ENCODE results near the gene DQX1. TPM values are rescaled to one million over a fixed set of nuclear protein-coding genes. Genes with fewer than 3 reads are reported as not detected.

DQX1 gene
- total and polyA plus RNA-seq, 2 of the 8 experiments (the other 6 are each of a cell fraction or from before 2014, with no cell fraction given): 0.76 to 1.1 TPM

GRCh38 chr2:74526649-74527230, 709 bp upstream of the DQX1 start:
- H3K27ac ChIP-seq (ENCODE audit: low read depth, low read length): no peak overlapping the region
- no peak overlapping the region for H2AK5ac ChIP-seq (ENCODE audit: low read depth, low read length)
- H3K4me1 ChIP-seq (replicated peaks in 1 of 4; ENCODE audit: control insufficient read depth in 3 of 4, insufficient read depth in 4 of 4, low read length in 3 of 4): peaks cover 4 to 13% (median 6%) of the 10 kb centered on the region in 4 experiments; a peak in 6 of 7 replicates
- H4K8ac ChIP-seq (ENCODE audit: extremely low read depth, insufficient read depth, low read length): no peak overlapping the region
- no peak overlapping the region for H3K14ac ChIP-seq (ENCODE audit: insufficient read length)
- peaks cover 5 to 19% (median 13%) of the 10 kb centered on the region in 4 experiments; a peak in 6 of 8 replicates for H3K36me3 ChIP-seq (ENCODE audit: control insufficient read depth in 2 of 4, insufficient read depth in 4 of 4, low read length in 3 of 4)
- no peak overlapping the region for H2BK120ac ChIP-seq (replicated peaks; ENCODE audit: low read depth, low read length)
- H3K23ac ChIP-seq (ENCODE audit: insufficient read length): no peak overlapping the region
- FAIRE-seq (no peak), DNase-seq (ENCODE audit: low read depth in 1 of 2, low spot score in 2 of 2) (no peak)
- peaks cover 10% of the 10 kb centered on the region for H3K79me1 ChIP-seq (ENCODE audit: low read depth, low read length)
- H3K9ac ChIP-seq (replicated peaks in 1 of 4; ENCODE audit: extremely low read depth in 1 of 4, low read depth in 3 of 4, low read length in 3 of 4): no peak overlapping the region
- H3K27me3 ChIP-seq (replicated peaks in 1 of 4; ENCODE audit: control insufficient read depth in 3 of 4, extremely low read depth in 1 of 4, insufficient read depth in 3 of 4, low read length in 3 of 4): peaks cover 0 to 10% (median 3%) of the 10 kb centered on the region in 4 experiments; a peak in 4 of 7 replicates
- ChIA-PET POLR2A (ENCODE audit: partially characterized antibody) (interaction anchor here (0.6 to 1.6 kb wide), 10 partner anchors 9 to 44 kb away, joined by 3 to 6 read pairs (median 4); partner anchors contain the start of genes CCDC142, PCGF1, TLX2 and TTC31), CTCF (ENCODE audit: partially characterized antibody) (interaction anchor here (1.0 to 1.7 kb wide), 6 partner anchors 12 to 66 kb away, joined by 3 to 11 read pairs (median 4); no protein-coding TSS in a partner anchor)
- no peak overlapping the region for H4K5ac ChIP-seq (ENCODE audit: insufficient read length, low read depth, low read length)
- H4K91ac ChIP-seq (replicated peaks; ENCODE audit: insufficient read length, low read length): no peak overlapping the region
- H2AFZ ChIP-seq (ENCODE audit: low read length): no peak overlapping the region
- peaks cover 0 to 18% of the 10 kb centered on the region in 2 experiments; a peak in 2 of 4 replicates for H3K79me2 ChIP-seq (ENCODE audit: control insufficient read depth in 1 of 2, insufficient read depth in 2 of 2, low read length in 2 of 2)
- no peak overlapping the region for H2BK5ac ChIP-seq (ENCODE audit: low read depth, low read length)
- peaks cover 9% of the 10 kb centered on the region; the same call in 1 of the 2 replicates for H3K23me2 ChIP-seq (ENCODE audit: low read depth, low read length)
- H2BK12ac ChIP-seq (ENCODE audit: low read depth, low read length): no peak overlapping the region
- H3K18ac ChIP-seq (ENCODE audit: extremely low read depth, low read length): no peak overlapping the region
- no peak overlapping the region for H3K56ac ChIP-seq (replicated peaks; ENCODE audit: insufficient read length, low read depth, low read length)
- H3K4me3 ChIP-seq (ENCODE audit: extremely low read depth in 1 of 4, insufficient read depth in 2 of 4, low read depth in 3 of 4, low read length in 4 of 4): no peak overlapping the region
- H2BK15ac ChIP-seq (ENCODE audit: low read length): no peak overlapping the region
- H3K4me2 ChIP-seq (ENCODE audit: insufficient read depth in 1 of 2, low read depth in 2 of 2, low read length in 2 of 2): no peak overlapping the region
- no peak overlapping the region for H3K4ac ChIP-seq (replicated peaks; ENCODE audit: insufficient read length, low read depth, low read length)
- H2BK20ac ChIP-seq (ENCODE audit: low read length): no peak overlapping the region
- H4K20me1 ChIP-seq (replicated peaks in 1 of 2; ENCODE audit: control insufficient read depth in 1 of 2, insufficient read depth in 2 of 2, low read length in 2 of 2): peaks cover 3% of the 10 kb centered on the region in 2 experiments
- no peaks in the 10 kb centered on the region for H3K9me3 ChIP-seq (ENCODE audit: insufficient read depth in 2 of 2, low read depth in 1 of 2, low read length in 1 of 2)
- 97% methylated on average over 11 of the region's 11 CpGs; no CpG with 5 or more reads in 1 of the 2 experiments for WGBS, 2 experiments (ENCODE audit: extremely low coverage in 1 of 2, insufficient coverage in 1 of 2, insufficient read length in 1 of 2, insufficient replicate concordance in 2 of 2, low coverage in 1 of 2, low lambda C conversion rate in 2 of 2, missing lambda C conversion rate in 1 of 2)
- no peak for TF ChIP-seq EZH2 (IDR thresholded peaks at IDR 0.05; ENCODE audit: low read depth, low read length, severe bottlenecking)
- TF ChIP-seq YY1 (IDR thresholded peaks at IDR 0.05; ENCODE audit: low read depth, low read length): no peak
- TF ChIP-seq SIX5 (IDR thresholded peaks at IDR 0.05; ENCODE audit: low read depth, low read length): no peak
- TF ChIP-seq CTBP2 (IDR thresholded peaks at IDR 0.05; ENCODE audit: borderline replicate concordance, insufficient read depth, insufficient read length, low read length): no peak
- TF ChIP-seq CREB1 (IDR thresholded peaks at IDR 0.05): no peak
- TF ChIP-seq CTCF (IDR thresholded peaks at IDR 0.05; ENCODE audit: control extremely low read depth in 1 of 3, insufficient read depth in 1 of 3, low read depth in 1 of 3, low read length in 3 of 3): no peak
- TF ChIP-seq MAX (IDR thresholded peaks at IDR 0.05): no peak
- TF ChIP-seq TCF12 (IDR thresholded peaks at IDR 0.05; ENCODE audit: low read depth, low read length): no peak
- no peak for TF ChIP-seq RFX5 (IDR thresholded peaks at IDR 0.05; ENCODE audit: borderline replicate concordance, low read depth, low read length)
- TF ChIP-seq SP4 (IDR thresholded peaks at IDR 0.05; ENCODE audit: low read length): no peak
- TF ChIP-seq BACH1 (IDR thresholded peaks at IDR 0.05; ENCODE audit: low read length): no peak
